Kidney (tissue), 14 donors: Measurements from ENCODE around the gene VTI1A. TPM values are rescaled to one million over a fixed set of nuclear protein-coding genes. Genes with fewer than 3 reads are reported as not detected.
A peak's percentile ranks its signal among the peaks of the same experiment; 100 is the strongest.

Source experiments
- DNase-seq, 5 donors: peaks; one replicate each; pipeline ENCODE4 v3.0.0-alpha.2; 2013 to 2020
- FAIRE-seq: peaks from 2 replicates; lab custom pipeline; 2012; peaks lifted over from hg19 to GRCh38; lab: Jason Lieb, UNC
- H3K27ac ChIP-seq, 2 donors: one replicate each; pipeline ENCODE4 v1.7.0; 2013; ENCODE audit warnings: low read depth in 2 of 2, low read length in 2 of 2, inconsistent platforms in 1 of 2
- H3K27me3 ChIP-seq: one replicate; pipeline ENCODE4 v1.7.1; 2013; ENCODE audit warnings: low read length, inconsistent platforms; ENCODE audit not compliant: control insufficient read depth, insufficient read depth
- H3K36me3 ChIP-seq, 3 donors: one replicate each; pipeline versions ENCODE4 v1.7.0 to v1.7.1; 2013; ENCODE audit warnings: low read length in 3 of 3, control low read depth in 1 of 3, inconsistent platforms in 1 of 3; ENCODE audit not compliant: insufficient read depth in 3 of 3, control insufficient read depth in 2 of 3
- H3K4me1 ChIP-seq, 3 donors: one replicate each; pipeline versions ENCODE4 v1.7.0 to v1.7.1; 2013; ENCODE audit warnings: low read length in 3 of 3, inconsistent platforms in 1 of 3, low read depth in 1 of 3; ENCODE audit not compliant: control insufficient read depth in 2 of 3, insufficient read depth in 2 of 3
- H3K4me3 ChIP-seq, 3 donors: one replicate each; pipeline versions ENCODE4 v1.7.0 to v1.8.1; 2013; ENCODE audit warnings: low read length in 3 of 3, control low read depth in 1 of 3, inconsistent platforms in 1 of 3
- H3K9ac ChIP-seq, 3 donors: one replicate each; pipeline versions ENCODE4 v1.7.0 to v1.7.1; 2013; ENCODE audit warnings: low read length in 3 of 3, control low read depth in 1 of 3, inconsistent platforms in 1 of 3
- H3K9me3 ChIP-seq, 3 donors: one replicate each; pipeline versions ENCODE4 v1.7.0 to v1.7.1; 2013; ENCODE audit warnings: low read length in 3 of 3, control low read depth in 1 of 3, inconsistent platforms in 1 of 3; ENCODE audit not compliant: control insufficient read depth in 2 of 3, insufficient read depth in 1 of 3
- intact Hi-C: fragments of 100-400 bp; cut with DNase I; formaldehyde crosslinking; loops from one replicate; pipeline ENCODE4 v1.11.1; 2022
- polyA plus RNA-seq: library from polyadenylated mRNA; stranded (reverse); fragments of 350-450 nt; fragmentation: Illumina TruSeq; extraction: RNeasy Lipid Tissue Mini Kit (QIAGEN cat#74804); gene quantifications from one replicate; pipeline ENCODE4 v1.2.3, GENCODE V29; 2014; ENCODE audit warnings: low read depth, low replicate concordance; ENCODE audit not compliant: insufficient read depth
- total RNA-seq: library from RNA; stranded (reverse); fragmentation: NEBNext Ultra II Directional; extraction: Animal tissue kit (Norgen Biotek cat#: 25700); gene quantifications from one replicate; pipeline ENCODE4 v1.2.1, GENCODE V29; 2021
- TF ChIP-seq, protein P1 (sequence below): IDR thresholded peaks from 3 replicates; pipeline ENCODE4 v1.5.1; 2012; ENCODE audit warnings: mild to moderate bottlenecking, moderate library complexity, borderline replicate concordance; ENCODE audit not compliant: insufficient read depth; ENCODE audit errors: extremely low read depth
- donor health status: control.
- donor health status: control.
- donor health status: control.
- donor health status: control.
- donor health status: control.
- donor health status: DM: yes; HTN: yes; CAD: no.
- donor health status: Normal renal cell carcinoma (clear cell type).

Gene VTI1A
- total and polyA plus RNA-seq, 2 donors from 2014 or later = 9.2 to 41.8 TPM

DNA sequence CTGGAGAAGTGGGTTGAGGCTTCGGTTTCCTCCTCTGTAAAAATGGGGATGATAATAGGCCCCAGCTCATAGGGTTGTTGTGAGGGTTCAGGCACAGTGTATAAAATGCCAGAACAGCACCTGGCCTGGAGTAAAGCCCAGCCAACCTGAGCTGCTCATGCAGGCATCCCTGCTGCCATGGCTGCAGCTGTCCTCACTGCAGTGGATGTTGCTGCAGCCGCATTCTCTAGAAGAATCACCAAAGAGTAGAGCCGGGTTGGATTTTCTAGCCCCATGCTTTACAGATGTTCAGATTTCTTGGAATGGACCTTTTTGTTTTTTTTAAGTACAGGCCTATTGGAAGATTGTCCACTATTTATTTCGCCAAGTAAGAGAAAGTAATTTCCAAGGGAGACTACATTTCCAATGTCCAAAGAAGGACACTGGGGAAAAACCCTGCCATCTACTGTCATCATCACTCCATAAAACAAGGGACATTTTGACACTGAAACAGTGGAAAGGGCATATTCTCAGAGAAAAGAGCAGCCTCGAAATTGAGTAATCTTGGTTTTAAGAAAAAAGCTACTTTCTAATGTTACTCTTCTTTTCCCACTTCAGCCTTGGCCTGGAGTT is 355.5 kb downstream of the VTI1A start:
- TF ChIP-seq, protein P1, sequence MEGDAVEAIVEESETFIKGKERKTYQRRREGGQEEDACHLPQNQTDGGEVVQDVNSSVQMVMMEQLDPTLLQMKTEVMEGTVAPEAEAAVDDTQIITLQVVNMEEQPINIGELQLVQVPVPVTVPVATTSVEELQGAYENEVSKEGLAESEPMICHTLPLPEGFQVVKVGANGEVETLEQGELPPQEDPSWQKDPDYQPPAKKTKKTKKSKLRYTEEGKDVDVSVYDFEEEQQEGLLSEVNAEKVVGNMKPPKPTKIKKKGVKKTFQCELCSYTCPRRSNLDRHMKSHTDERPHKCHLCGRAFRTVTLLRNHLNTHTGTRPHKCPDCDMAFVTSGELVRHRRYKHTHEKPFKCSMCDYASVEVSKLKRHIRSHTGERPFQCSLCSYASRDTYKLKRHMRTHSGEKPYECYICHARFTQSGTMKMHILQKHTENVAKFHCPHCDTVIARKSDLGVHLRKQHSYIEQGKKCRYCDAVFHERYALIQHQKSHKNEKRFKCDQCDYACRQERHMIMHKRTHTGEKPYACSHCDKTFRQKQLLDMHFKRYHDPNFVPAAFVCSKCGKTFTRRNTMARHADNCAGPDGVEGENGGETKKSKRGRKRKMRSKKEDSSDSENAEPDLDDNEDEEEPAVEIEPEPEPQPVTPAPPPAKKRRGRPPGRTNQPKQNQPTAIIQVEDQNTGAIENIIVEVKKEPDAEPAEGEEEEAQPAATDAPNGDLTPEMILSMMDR = no peak
- H3K27me3 ChIP-seq = no peaks in the 10 kb centered on the region

DNA sequence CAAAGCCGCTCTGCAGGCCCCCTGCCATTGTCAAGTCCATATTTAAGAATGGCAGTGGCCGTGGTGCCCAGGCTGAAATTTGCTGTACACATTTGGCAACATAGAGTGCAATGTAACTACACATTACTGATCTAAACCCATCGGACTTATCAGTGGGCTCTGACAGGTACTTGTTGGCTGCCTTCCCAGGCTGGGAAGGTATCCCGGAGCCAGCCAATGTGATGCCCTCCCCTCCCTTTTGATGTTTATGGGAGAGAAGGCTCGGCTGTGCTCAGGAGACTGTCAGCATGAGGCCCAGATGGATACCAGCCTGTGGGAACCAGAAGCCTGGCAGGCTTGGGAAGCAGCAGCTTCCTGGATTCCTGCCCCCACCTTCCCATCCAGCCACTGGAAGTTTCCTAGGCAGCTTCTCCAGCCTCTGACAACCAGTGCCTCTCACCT is 357.0 kb downstream of the VTI1A start:
- TF ChIP-seq, protein P1 = no peak
- no peaks in the 10 kb centered on the region for H3K4me1 ChIP-seq
- H3K4me3 ChIP-seq = no peak overlapping the region
- no peaks in the 10 kb centered on the region for H3K27me3 ChIP-seq
- H3K9ac ChIP-seq = no peak overlapping the region
- no peaks in the 10 kb centered on the region for H3K9me3 ChIP-seq
- no peaks in the 10 kb centered on the region for H3K36me3 ChIP-seq
- FAIRE-seq (no peak), DNase-seq (peak in 4 of 5 donors; percentile 62 to 79 (median 76))
- intact Hi-C loops = no loop called here
- no peak overlapping the region for H3K27ac ChIP-seq

More for the DNA sequence above, 355.5 kb downstream of the VTI1A start:
- intact Hi-C loops = no loop called here
- no peaks in the 10 kb centered on the region for H3K9me3 ChIP-seq
- H3K9ac ChIP-seq = no peak overlapping the region
- no peaks in the 10 kb centered on the region for H3K36me3 ChIP-seq
- no peaks in the 10 kb centered on the region for H3K4me1 ChIP-seq
- FAIRE-seq (no peak), DNase-seq (peak in 1 of 5 donors; percentile 3)
- H3K4me3 ChIP-seq = no peak overlapping the region
- no peak overlapping the region for H3K27ac ChIP-seq

DNA sequence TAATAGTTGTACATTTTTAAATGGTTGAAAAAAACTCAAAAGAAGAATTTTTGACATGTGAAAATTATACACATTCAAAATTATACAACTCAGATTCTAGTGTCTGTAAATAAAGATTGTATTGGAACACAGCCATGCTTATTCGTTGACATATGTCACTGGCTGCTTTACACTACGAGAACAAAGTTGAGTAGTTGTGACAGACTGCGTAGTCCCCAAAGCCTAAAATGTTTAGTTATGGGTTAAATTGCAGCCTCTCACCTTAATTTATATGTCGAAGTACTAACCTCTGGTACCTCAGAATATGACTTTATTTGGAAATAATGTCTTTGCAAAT is 358.2 kb downstream of the VTI1A start:
- intact Hi-C loops = no loop called here
- no peaks in the 10 kb centered on the region for H3K36me3 ChIP-seq
- no peaks in the 10 kb centered on the region for H3K27me3 ChIP-seq
- no peak overlapping the region for H3K27ac ChIP-seq
- H3K4me1 ChIP-seq = no peaks in the 10 kb centered on the region
- TF ChIP-seq, protein P1 = no peak
- H3K4me3 ChIP-seq = no peak overlapping the region
- FAIRE-seq (no peak), DNase-seq (no peak)
- no peaks in the 10 kb centered on the region for H3K9me3 ChIP-seq
- H3K9ac ChIP-seq = no peak overlapping the region

DNA sequence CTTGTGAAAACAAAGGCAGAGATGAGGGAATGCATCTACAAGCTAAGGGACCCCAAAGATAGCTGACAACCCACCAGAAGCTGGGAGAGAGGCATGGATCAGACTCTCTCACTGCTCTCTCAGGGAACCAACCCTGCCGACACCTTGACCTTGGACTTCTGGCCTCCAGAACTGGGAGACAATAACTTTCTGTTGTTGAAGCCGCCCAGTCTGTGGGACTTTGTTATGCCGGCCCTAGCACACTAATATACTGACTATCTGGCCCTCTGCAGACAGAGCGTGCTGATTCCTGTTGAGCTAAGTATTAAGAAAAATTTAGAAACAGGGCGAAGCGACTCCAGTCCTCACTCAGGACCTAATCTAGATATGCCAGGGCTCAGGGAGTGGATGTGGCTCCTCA is 358.7 kb downstream of the VTI1A start:
- Histone ChIP-seq H3K36me3 (no peaks in the 10 kb centered on the region), H3K9ac (no peak overlapping the region), H3K4me3 (no peak overlapping the region), H3K4me1 (no peaks in the 10 kb centered on the region), H3K27ac (no peak overlapping the region), H3K9me3 (no peaks in the 10 kb centered on the region), H3K27me3 (no peaks in the 10 kb centered on the region)
- intact Hi-C loops = no loop called here
- FAIRE-seq = no peak
- TF ChIP-seq, protein P1 = no peak
- DNase-seq = peak in 1 of 5 donors; percentile 11
